Mucosa of descending colon (tissue), 3 donors: ENCODE data around the gene ATP8B3. TPM values are rescaled to one million over a fixed set of nuclear protein-coding genes. Genes with fewer than 3 reads are reported as not detected.

Experiments
- ATAC-seq: fragments of 200-7000 bp; cut with Tn5 transposase; one replicate; pipeline ENCODE4 v1.9.1; 2020; ENCODE audit warnings: mild to moderate bottlenecking, moderate library complexity
- DNase-seq, 3 donors: peaks; one replicate each; pipeline ENCODE4 v3.0.0-alpha.2; 2020
- H3K36me3 ChIP-seq: fragments of 200-600 bp; one replicate; pipeline ENCODE4 v1.8.0; 2021; ENCODE audit warnings: low read depth, mild to moderate bottlenecking
- H3K4me1 ChIP-seq: fragments of 200-600 bp; one replicate; pipeline ENCODE4 v1.8.0; 2021; ENCODE audit warnings: low read depth, mild to moderate bottlenecking
- H3K4me3 ChIP-seq: fragments of 200-600 bp; one replicate; pipeline ENCODE4 v1.8.0; 2021; ENCODE audit warnings: mild to moderate bottlenecking
- H3K9me3 ChIP-seq: fragments of 200-600 bp; one replicate; pipeline ENCODE4 v1.8.0; 2021; ENCODE audit warnings: mild to moderate bottlenecking
- intact Hi-C, 2 donors: fragments of 100-400 bp; cut with DNase I in 1 of 2; cut with micrococcal nuclease in 1 of 2; formaldehyde crosslinking; loops; one replicate each; pipeline versions ENCODE4 v1.11.0 to v1.11.1; 2022; cut with DNase I, micrococcal nuclease
- total RNA-seq, 3 donors: library from RNA; stranded (reverse); fragmentation: NEBNext Ultra II Directional in 2 of 3; extraction: Animal tissue kit (Norgen Biotek cat#: 25700) in 2 of 3; gene quantifications; one replicate each; pipeline versions ENCODE4 v1.2.1 to v1.2.4, GENCODE V29; 2021 to 2023
- TF ChIP-seq, protein P1 (sequence below): fragments of 200-600 bp; IDR thresholded peaks from one replicate; pipeline ENCODE4 v1.8.0; 2022; ENCODE audit warnings: antibody characterized with exemption, mild to moderate bottlenecking
- donor health status: DM: no; HTN: no; CAD: no; lungs with moderate emphysema.
- donor health status: DM: no; HTN: no; CAD: no.
- donor health status: DM: no; HTN: yes; CAD: no.

ATP8B3 gene
- total RNA-seq, 3 donors from 2014 or later: 0.55 to 1.2 (median 0.80) TPM

- intact Hi-C loops: no loop called here
- TF ChIP-seq, protein P1, sequence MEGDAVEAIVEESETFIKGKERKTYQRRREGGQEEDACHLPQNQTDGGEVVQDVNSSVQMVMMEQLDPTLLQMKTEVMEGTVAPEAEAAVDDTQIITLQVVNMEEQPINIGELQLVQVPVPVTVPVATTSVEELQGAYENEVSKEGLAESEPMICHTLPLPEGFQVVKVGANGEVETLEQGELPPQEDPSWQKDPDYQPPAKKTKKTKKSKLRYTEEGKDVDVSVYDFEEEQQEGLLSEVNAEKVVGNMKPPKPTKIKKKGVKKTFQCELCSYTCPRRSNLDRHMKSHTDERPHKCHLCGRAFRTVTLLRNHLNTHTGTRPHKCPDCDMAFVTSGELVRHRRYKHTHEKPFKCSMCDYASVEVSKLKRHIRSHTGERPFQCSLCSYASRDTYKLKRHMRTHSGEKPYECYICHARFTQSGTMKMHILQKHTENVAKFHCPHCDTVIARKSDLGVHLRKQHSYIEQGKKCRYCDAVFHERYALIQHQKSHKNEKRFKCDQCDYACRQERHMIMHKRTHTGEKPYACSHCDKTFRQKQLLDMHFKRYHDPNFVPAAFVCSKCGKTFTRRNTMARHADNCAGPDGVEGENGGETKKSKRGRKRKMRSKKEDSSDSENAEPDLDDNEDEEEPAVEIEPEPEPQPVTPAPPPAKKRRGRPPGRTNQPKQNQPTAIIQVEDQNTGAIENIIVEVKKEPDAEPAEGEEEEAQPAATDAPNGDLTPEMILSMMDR: no peak
- no peaks in the 10 kb centered on the region for H3K9me3 ChIP-seq
- DNase-seq (peak in 2 of 3 donors; percentile 59 to 64), ATAC-seq (no peak)
- H3K36me3 ChIP-seq: no peaks in the 10 kb centered on the region
- no peak overlapping the region for H3K4me3 ChIP-seq
- H3K4me1 ChIP-seq: peaks cover 75% of the 10 kb centered on the region
Measured at GRCh38 chr19:1858412-1859081, 46.5 kb upstream of the ATP8B3 start.

DNA sequence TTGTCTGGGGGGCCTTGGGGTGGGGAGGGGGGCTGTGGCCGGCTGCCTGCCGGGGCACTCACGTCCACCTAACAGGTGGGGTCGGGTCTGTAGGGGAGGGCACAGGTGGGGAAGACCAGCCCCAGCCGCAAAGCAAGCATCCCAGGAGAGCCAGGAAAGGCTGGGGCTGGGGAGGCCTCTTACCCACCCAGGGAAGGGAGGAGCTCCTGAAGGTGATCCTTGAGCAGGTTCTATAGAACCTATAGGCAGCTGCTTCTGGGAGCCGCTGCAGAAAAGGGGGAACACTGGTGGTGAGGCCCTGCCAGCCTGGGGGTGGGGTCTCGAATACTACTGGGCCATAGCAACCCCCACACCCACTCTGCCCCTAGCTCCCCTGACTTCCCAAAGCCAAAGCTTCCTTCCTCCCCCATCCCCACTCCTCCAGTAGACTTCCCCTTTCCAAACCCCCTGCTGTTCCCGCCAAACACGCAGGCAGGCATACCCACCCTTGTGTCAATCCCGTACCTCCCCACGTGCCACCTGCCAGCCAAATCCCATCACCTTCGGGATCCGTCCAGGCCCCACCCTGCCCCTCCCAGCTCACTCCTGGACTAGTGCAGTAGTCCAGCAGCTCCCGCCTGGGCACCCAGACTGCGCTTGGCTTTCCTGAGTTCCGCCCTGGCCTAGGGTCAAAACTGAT, 45.7 kb upstream of the ATP8B3 start:
- intact Hi-C loops: no loop called here
- Histone ChIP-seq H3K4me3 (no peak overlapping the region), H3K4me1 (peaks cover 82% of the 10 kb centered on the region), H3K9me3 (no peaks in the 10 kb centered on the region), H3K36me3 (no peaks in the 10 kb centered on the region)
- TF ChIP-seq, protein P1: no peak
- ATAC-seq (peak; percentile 34), DNase-seq (peak; percentile 88 to 92 (median 89))

DNA sequence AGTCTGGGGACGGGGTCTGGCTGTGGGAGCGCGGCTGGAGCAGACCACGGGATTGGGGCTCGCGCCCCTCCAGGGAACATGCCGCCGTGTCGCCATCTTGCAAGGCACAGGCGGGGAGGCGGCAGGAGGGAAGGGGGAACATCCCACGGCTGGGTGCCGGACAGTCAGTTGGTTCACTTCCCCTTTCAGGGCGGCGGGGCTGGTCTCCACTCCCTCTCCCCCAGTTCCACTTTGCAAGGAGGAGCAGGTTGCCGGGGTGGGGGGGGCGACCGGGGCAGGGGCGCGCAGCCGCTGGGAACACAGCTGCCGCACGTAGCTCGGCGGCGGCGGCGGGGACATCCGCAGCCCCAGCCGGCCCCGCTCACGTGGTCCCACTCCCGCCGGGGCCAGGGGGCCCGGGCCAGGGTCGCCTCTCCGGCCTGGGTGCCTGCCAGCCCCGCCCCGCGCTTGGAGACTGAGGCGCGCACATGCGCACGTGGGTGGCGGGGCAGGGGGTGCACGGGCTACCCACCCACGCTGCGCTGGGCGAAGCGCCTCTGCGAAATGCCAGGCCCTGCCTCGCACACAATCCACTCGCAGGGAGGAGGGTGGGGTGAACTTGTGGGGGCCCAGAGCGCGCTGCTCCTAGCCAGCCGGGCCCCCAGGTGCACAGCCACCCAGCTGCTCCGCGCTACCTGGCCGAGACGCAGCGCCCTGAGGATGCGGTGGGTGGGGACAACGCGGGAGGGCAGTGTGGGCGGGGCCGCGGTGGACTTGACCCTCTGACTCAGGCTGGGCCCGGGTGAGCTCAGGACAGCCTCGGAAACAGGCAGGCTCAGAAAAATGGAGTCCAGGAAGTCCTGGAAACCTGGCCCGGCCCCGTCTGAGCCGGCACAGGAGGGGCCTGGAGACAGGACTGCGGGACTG, 44.9 kb upstream of the ATP8B3 start:
- peak; percentile 96 for DNase-seq
- peak overlapping the region; percentile 14 for H3K4me3 ChIP-seq
- H3K9me3 ChIP-seq: no peaks in the 10 kb centered on the region
- ATAC-seq: peak; percentile 71
- H3K36me3 ChIP-seq: no peaks in the 10 kb centered on the region
- peaks cover 87% of the 10 kb centered on the region for H3K4me1 ChIP-seq
- TF ChIP-seq, protein P1: no peak
- intact Hi-C loops: no loop called here

DNA sequence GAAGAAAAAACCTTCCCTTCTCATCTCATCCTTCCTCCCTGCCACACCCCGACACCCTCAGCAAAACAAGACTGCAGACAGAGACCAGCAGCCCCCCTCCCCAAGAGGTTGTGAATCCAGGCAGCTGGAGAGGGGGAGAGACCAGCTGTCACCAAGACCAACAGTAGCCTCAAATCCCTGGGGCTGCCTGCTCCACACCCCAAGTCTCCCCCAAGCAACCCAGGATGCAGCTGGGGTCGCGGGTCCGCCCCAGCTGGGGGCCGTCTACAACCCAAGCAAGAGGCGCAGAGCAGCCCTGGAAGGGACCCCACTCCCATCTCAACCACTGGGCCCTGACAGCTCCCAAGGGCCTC, 44.2 kb upstream of the ATP8B3 start:
- DNase-seq: no peak
- Histone ChIP-seq H3K36me3 (no peaks in the 10 kb centered on the region), H3K4me1 (peaks cover 81% of the 10 kb centered on the region), H3K4me3 (no peak overlapping the region), H3K9me3 (no peaks in the 10 kb centered on the region)
- TF ChIP-seq, protein P1: no peak
- no peak for ATAC-seq
- intact Hi-C loops: no loop called here

DNA sequence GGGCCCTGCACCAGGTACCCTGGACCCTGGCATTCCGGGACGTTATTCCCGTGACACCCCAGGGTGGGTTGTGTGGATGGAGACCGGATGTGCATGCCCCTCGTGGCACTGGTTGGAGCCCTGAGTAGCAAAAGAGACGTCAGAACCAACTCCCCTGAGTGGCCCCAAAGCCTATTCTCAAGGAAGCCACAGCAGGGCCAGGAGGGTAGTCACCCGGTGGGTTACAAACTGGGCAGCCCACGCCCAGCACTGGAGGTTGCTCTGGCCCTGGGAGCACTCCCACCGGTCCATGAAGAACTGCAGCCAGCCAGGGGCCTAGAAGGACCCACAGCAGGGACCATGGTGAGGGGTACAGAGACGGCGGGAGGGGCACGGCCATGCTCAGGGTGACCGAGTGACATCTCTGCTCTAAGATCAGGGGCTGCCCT, 43.8 kb upstream of the ATP8B3 start:
- Histone ChIP-seq H3K9me3 (no peaks in the 10 kb centered on the region), H3K4me3 (no peak overlapping the region), H3K36me3 (no peaks in the 10 kb centered on the region), H3K4me1 (peaks cover 76% of the 10 kb centered on the region)
- ATAC-seq: peak; percentile 1
- no peak for DNase-seq
- TF ChIP-seq, protein P1: no peak
- intact Hi-C loops: no loop called here
